ENCODE data around the gene ANKRD52. TPM values are rescaled to one million over a fixed set of nuclear protein-coding genes. Genes with fewer than 3 reads are reported as not detected.
A peak's percentile ranks its signal among the peaks of the same experiment; 100 is the strongest.
"Not testable (repeated sequence)": the region's sequence is repeated elsewhere in the genome, so short reads cannot be mapped to it uniquely, and the experiment has no call there.

ANKRD52 gene
- total RNA-seq, 1 donor from 2014 or later, result 25.1 TPM

- Histone ChIP-seq H3K27ac (replicated peaks) (no peak overlapping the region), H3K9me3 (replicated peaks) (no peaks in the 10 kb centered on the region), H3K36me3 (peaks cover 32% of the 10 kb centered on the region), H3K27me3 (ENCODE audit: low read depth) (no peaks in the 10 kb centered on the region), H3K4me3 (no peak overlapping the region), H3K4me1 (peaks cover 96% of the 10 kb centered on the region)
- TF ChIP-seq, protein P1, sequence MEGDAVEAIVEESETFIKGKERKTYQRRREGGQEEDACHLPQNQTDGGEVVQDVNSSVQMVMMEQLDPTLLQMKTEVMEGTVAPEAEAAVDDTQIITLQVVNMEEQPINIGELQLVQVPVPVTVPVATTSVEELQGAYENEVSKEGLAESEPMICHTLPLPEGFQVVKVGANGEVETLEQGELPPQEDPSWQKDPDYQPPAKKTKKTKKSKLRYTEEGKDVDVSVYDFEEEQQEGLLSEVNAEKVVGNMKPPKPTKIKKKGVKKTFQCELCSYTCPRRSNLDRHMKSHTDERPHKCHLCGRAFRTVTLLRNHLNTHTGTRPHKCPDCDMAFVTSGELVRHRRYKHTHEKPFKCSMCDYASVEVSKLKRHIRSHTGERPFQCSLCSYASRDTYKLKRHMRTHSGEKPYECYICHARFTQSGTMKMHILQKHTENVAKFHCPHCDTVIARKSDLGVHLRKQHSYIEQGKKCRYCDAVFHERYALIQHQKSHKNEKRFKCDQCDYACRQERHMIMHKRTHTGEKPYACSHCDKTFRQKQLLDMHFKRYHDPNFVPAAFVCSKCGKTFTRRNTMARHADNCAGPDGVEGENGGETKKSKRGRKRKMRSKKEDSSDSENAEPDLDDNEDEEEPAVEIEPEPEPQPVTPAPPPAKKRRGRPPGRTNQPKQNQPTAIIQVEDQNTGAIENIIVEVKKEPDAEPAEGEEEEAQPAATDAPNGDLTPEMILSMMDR (IDR thresholded peaks at IDR 0.05; ENCODE audit: borderline replicate concordance), result no peak
- intact Hi-C loops (cut with micrococcal nuclease), result no loop called here
- DNase-seq, result no peak
Observed at GRCh38 chr12:56296295-56296694, 38.1 kb upstream of the ANKRD52 start.

DNA sequence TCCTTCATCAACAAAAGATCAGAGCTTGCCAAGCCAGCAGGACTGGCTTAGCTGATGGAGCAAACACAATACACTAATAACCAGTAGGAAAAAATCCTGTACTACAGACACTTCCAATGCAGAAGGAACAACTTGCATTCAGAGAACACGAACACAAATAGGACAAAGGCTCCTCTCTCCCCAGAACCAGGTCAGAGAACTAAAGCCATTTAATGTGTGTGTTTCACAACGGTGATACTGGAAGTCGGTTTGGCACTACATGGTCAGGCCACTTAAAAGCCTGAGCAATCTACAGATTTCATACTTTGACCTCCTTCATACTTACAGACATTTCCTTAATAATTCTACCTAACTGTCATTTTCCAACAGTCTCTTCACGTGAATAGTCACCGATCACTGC is 35.6 kb upstream of the ANKRD52 start:
- Histone ChIP-seq H3K4me1 (peaks cover 92% of the 10 kb centered on the region), H3K4me3 (peak overlapping the region; percentile 7), H3K36me3 (peaks cover 49% of the 10 kb centered on the region), H3K27ac (replicated peaks) (peak overlapping the region; percentile 45), H3K27me3 (ENCODE audit: low read depth) (no peaks in the 10 kb centered on the region), H3K9me3 (replicated peaks) (no peaks in the 10 kb centered on the region)
- no peak for DNase-seq
- intact Hi-C loops (cut with micrococcal nuclease), result no loop called here
- TF ChIP-seq, protein P1 (IDR thresholded peaks at IDR 0.05; ENCODE audit: borderline replicate concordance), result no peak

DNA sequence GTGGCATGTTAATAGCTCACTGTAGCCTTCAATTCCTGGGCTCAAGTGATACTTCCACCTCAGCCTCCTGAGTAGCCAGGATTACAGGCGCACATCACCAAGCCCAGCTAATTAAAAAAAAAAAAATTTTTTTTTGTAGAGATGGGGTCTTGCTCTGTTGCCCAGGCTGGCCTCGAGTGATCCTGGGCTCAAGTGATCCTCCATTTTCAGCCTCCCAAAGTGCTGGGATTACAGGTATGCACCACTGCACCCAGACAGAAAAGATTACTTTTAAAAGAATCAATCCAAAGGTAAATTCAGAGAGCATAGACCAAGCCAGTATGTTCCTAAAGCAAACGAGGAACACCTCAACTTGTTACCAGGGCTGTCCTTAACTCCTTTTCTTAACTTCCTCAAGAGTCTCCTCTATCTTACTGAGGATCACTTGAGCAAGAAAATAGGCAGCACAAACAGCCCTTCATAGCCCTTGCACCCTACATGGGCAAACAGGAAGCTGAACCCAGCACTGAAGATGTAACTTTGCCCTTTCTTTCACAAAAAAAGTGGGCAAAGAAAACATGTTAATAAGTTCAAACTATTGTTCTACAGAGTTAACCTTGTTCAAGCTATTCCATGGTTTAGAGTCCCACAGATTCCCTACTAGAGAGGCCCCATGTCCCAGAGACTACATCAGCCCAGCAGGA is 30.7 kb upstream of the ANKRD52 start:
- DNase-seq, result no peak
- no peaks in the 10 kb centered on the region for H3K9me3 ChIP-seq (replicated peaks)
- intact Hi-C loops (cut with micrococcal nuclease), result no loop called here
- no peak overlapping the region for H3K4me3 ChIP-seq
- H3K27ac ChIP-seq (replicated peaks), result no peak overlapping the region
- TF ChIP-seq, protein P1 (IDR thresholded peaks at IDR 0.05; ENCODE audit: borderline replicate concordance), result no peak
- peaks cover 76% of the 10 kb centered on the region for H3K4me1 ChIP-seq
- H3K27me3 ChIP-seq (ENCODE audit: low read depth), result no peaks in the 10 kb centered on the region
- peaks cover 53% of the 10 kb centered on the region for H3K36me3 ChIP-seq

DNA sequence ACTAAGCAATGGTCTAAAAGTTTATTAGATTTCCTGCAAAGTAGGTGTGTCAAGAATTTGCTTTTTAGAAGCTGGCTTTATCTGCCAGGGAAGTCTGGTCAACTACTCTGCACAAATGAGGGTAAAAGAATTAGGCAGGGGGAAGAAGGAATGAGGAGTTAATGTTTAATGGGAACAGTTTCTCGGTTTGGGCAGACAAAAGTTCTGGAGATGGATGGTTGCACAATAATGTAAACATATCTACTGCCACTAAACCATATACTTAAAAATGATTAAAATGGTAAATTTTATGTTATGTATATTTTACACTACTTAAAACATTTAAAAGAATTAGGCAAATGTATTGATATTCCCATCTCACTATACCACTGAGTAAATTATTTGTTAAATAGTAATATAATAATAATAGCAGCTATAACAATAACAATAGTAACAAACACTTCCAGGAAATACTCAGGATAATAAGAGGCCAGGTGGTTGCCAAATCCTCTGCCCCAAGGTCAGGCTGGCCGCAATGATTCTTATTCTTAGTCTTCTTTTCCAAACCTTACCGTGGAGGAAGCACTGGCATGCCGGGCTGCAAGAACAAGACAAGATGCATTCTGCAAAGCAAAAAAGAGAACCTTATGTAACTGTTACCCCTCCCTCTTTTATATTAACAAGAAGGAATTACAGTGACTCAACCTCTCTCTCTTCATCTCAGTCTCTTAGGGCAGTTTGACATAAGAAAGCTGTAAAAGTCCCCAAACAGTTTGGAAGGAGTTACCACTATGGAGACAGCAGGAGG is 28.1 kb upstream of the ANKRD52 start:
- H3K4me1 ChIP-seq, result peaks cover 50% of the 10 kb centered on the region
- no peak for DNase-seq
- H3K27ac ChIP-seq (replicated peaks), result peak overlapping the region; percentile 39
- peaks cover 70% of the 10 kb centered on the region for H3K36me3 ChIP-seq
- no peaks in the 10 kb centered on the region for H3K9me3 ChIP-seq (replicated peaks)
- TF ChIP-seq, protein P1 (IDR thresholded peaks at IDR 0.05; ENCODE audit: borderline replicate concordance), result no peak
- H3K4me3 ChIP-seq, result no peak overlapping the region
- intact Hi-C loops (cut with micrococcal nuclease), result no loop called here
- no peaks in the 10 kb centered on the region for H3K27me3 ChIP-seq (ENCODE audit: low read depth)

- intact Hi-C loops (cut with micrococcal nuclease); H3K4me3 ChIP-seq; H3K27ac ChIP-seq (replicated peaks); DNase-seq; H3K9me3 ChIP-seq (replicated peaks); H3K27me3 ChIP-seq (ENCODE audit: low read depth): not testable (repeated sequence)
- Histone ChIP-seq H3K4me1 (peaks cover 37% of the 10 kb centered on the region), H3K36me3 (peaks cover 73% of the 10 kb centered on the region)
Observed at GRCh38 chr12:56284263-56284662, 26.1 kb upstream of the ANKRD52 start.

GRCh38 chr12:56282579-56282978 is 24.4 kb upstream of the ANKRD52 start:
- Histone ChIP-seq H3K4me3 (no peak overlapping the region), H3K4me1 (peaks cover 20% of the 10 kb centered on the region), H3K27ac (replicated peaks) (no peak overlapping the region), H3K36me3 (peaks cover 90% of the 10 kb centered on the region), H3K27me3 (ENCODE audit: low read depth) (no peaks in the 10 kb centered on the region), H3K9me3 (replicated peaks) (no peaks in the 10 kb centered on the region)
- intact Hi-C loops (cut with micrococcal nuclease), result no loop called here
- DNase-seq, result no peak
- TF ChIP-seq, protein P1 (IDR thresholded peaks at IDR 0.05; ENCODE audit: borderline replicate concordance), result no peak

All from left ventricle myocardium inferior (tissue), 1 donor.